ENCODE data around the gene JAZF1. TPM values are rescaled to one million over a fixed set of nuclear protein-coding genes. Genes with fewer than 3 reads are reported as not detected.

Gene JAZF1
- total and polyA plus RNA-seq, 2 of the 4 experiments (the other 2 are of a cell fraction), result 8.4 to 10.5 TPM

DNA sequence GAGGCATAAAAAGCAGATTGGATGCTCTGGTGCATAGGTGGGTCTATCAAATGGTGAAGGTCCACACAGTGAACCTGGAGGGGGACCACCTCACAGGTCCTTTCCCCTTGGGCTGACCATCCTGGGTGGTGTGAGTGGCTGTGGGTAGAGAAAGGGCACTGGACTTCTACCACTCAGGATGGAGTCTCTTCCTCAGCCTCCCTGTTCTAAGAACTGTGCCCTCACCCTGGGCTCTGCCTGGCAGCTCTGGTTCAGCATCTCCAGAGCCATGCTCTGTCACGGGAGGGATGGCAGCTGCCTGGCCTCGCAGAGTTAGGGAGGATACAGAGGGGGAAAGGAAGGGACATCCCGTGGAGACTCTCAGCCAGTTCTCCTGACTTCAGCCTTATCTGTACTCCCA lies 318.8 kb downstream of the JAZF1 start:
- ATAC-seq (ENCODE audit: low read depth), result no peak
- dilution Hi-C loops (cut with HindIII; ENCODE audit: low sequenced_read_pairs, unreplicated experiment), result no loop called here
- Histone ChIP-seq H2AFZ (replicated peaks; ENCODE audit: low read length, poor library complexity) (no peak overlapping the region), H2BK120ac (ENCODE audit: low read depth, low read length) (no peak overlapping the region), H2BK15ac (ENCODE audit: low read depth, low read length) (no peak overlapping the region), H3K4me2 (ENCODE audit: low read depth, low read length) (no peak overlapping the region), H3K9ac (ENCODE audit: low read depth, low read length) (no peak overlapping the region), H3K27me3 (ENCODE audit: control insufficient read depth, insufficient read depth, low read length) (no peaks in the 10 kb centered on the region), H3K18ac (ENCODE audit: low read depth, low read length) (no peak overlapping the region), H3K23ac (ENCODE audit: low read depth, low read length) (no peak overlapping the region), H2AK5ac (ENCODE audit: low read depth, low read length) (no peak overlapping the region), H3K4me3 (ENCODE audit: insufficient read depth, low read depth, low read length) (no peak overlapping the region), H3K4ac (ENCODE audit: low read depth, low read length) (no peak overlapping the region), H2AK9ac (replicated peaks; ENCODE audit: low read depth, low read length, poor library complexity) (no peak overlapping the region), H2BK5ac (ENCODE audit: low read depth, low read length, poor library complexity, severe bottlenecking) (no peak overlapping the region), H3K36me3 (ENCODE audit: control insufficient read depth, insufficient read depth, low read length) (peaks cover 3% of the 10 kb centered on the region), H4K91ac (ENCODE audit: insufficient read depth, low read depth, low read length) (no peak overlapping the region), H4K20me1 (ENCODE audit: insufficient read depth, low read length) (peaks cover 4% of the 10 kb centered on the region; the same call in 1 of the 2 replicates), H2BK20ac (ENCODE audit: low read depth, low read length) (no peak overlapping the region), H3K9me3 (ENCODE audit: control insufficient read depth, insufficient read depth, low read length) (no peaks in the 10 kb centered on the region), H3K27ac (ENCODE audit: insufficient read depth, low read length) (no peak overlapping the region), H3K56ac (ENCODE audit: extremely low read depth, insufficient read depth, low read length) (no peak overlapping the region), H3K14ac (replicated peaks; ENCODE audit: low read depth, low read length) (no peak overlapping the region), H3K4me1 (ENCODE audit: control insufficient read depth, insufficient read depth, low read length) (no peaks in the 10 kb centered on the region), H4K5ac (ENCODE audit: low read depth, low read length) (no peak overlapping the region), H4K8ac (ENCODE audit: low read depth in 2 of 2, low read length in 2 of 2) (no peak overlapping the region), H3K79me1 (ENCODE audit: low read depth in 1 of 2, low read length in 2 of 2) (peaks cover 0 to 2% of the 10 kb centered on the region in 2 experiments; a peak in 2 of 4 replicates), H3K9me1 (ENCODE audit: insufficient read depth, low read length) (0 out of 2 replicates have a peak, but pooled peaks cover 3% of the 10 kb centered on the region)
- ChIA-PET POLR2A (ENCODE audit: unreplicated experiment) (no interaction called here), CTCF (interaction anchor here (0.6 kb wide), 1 partner anchor 608 kb away, joined by 3 read pairs; no protein-coding TSS in a partner anchor)
- no peak for DNase-seq
- in situ Hi-C loops (cut with MboI; ENCODE audit: low sequenced_read_pairs), result no loop called here
- no CpG with 5 or more reads among the region's 3 CpGs for WGBS, 2 experiments (ENCODE audit: extremely low coverage in 2 of 2, insufficient read length in 1 of 2)
- TF ChIP-seq RAD21 (IDR thresholded peaks at IDR 0.05; ENCODE audit: low read length) (no peak), BHLHE40 (IDR thresholded peaks at IDR 0.05; ENCODE audit: low read depth, low read length) (no peak), MAZ (IDR thresholded peaks at IDR 0.05; ENCODE audit: borderline replicate concordance, low read depth, low read length) (no peak), FOS (IDR thresholded peaks at IDR 0.05; ENCODE audit: low read depth, low read length) (no peak), NFE2L2 (IDR thresholded peaks at IDR 0.05; ENCODE audit: low read depth, low read length) (no peak), MAFK (IDR thresholded peaks at IDR 0.05; ENCODE audit: low read depth, low read length) (no peak), CTCF (conservative IDR thresholded peaks at IDR 0.05; ENCODE audit: low read depth, low read length) (no peak), MXI1 (IDR thresholded peaks at IDR 0.05; ENCODE audit: borderline replicate concordance, low read depth, low read length) (no peak), CHD1 (IDR thresholded peaks at IDR 0.05; ENCODE audit: low read depth, low read length) (no peak), SMC3 (IDR thresholded peaks at IDR 0.05; ENCODE audit: low read depth, low read length) (no peak), POLR2A (IDR thresholded peaks at IDR 0.05; ENCODE audit: low read depth, low read length) (no peak), RFX5 (IDR thresholded peaks at IDR 0.05; ENCODE audit: low read depth, low read length) (no peak), CEBPB (IDR thresholded peaks at IDR 0.05; ENCODE audit: low read depth, low read length) (no peak), RCOR1 (IDR thresholded peaks at IDR 0.05; ENCODE audit: insufficient replicate concordance, low read length) (no peak)
- TF ChIP-seq, protein P1, sequence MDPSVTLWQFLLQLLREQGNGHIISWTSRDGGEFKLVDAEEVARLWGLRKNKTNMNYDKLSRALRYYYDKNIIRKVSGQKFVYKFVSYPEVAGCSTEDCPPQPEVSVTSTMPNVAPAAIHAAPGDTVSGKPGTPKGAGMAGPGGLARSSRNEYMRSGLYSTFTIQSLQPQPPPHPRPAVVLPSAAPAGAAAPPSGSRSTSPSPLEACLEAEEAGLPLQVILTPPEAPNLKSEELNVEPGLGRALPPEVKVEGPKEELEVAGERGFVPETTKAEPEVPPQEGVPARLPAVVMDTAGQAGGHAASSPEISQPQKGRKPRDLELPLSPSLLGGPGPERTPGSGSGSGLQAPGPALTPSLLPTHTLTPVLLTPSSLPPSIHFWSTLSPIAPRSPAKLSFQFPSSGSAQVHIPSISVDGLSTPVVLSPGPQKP (IDR thresholded peaks at IDR 0.05; ENCODE audit: borderline replicate concordance, low read depth, low read length), result no peak
- TF ChIP-seq, protein P2, sequence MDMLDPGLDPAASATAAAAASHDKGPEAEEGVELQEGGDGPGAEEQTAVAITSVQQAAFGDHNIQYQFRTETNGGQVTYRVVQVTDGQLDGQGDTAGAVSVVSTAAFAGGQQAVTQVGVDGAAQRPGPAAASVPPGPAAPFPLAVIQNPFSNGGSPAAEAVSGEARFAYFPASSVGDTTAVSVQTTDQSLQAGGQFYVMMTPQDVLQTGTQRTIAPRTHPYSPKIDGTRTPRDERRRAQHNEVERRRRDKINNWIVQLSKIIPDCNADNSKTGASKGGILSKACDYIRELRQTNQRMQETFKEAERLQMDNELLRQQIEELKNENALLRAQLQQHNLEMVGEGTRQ (IDR thresholded peaks at IDR 0.05; ENCODE audit: low read depth, low read length), result no peak
- intact Hi-C loops (cut with micrococcal nuclease), result no loop called here
- BruUV-seq (replicated peaks), result no TSS peak

All from IMR-90 (cell line).